Esophagus muscularis mucosa (tissue), 4 donors: ENCODE measurements around the gene CYTH3.

Experiments used
- EP300 ChIP-seq: sonication (generic); formaldehyde crosslinking; IDR thresholded peaks from one replicate; pipeline ENCODE4 v1.6.1; 2017; ENCODE audit warnings: antibody characterized with exemption
- POLR2A ChIP-seq: fragments of 450-650 bp; IDR thresholded peaks from one replicate; pipeline ENCODE4 v1.6.1; 2017; ENCODE audit warnings: antibody characterized with exemption, moderate library complexity, mild to moderate bottlenecking, low read depth
- POLR2AphosphoS5 ChIP-seq, 2 donors: sonication (generic); formaldehyde crosslinking; IDR thresholded peaks; one replicate each; pipeline ENCODE4 v1.6.1; 2017; ENCODE audit warnings: antibody characterized with exemption in 2 of 2
- TF ChIP-seq, protein P1 (sequence below), 3 experiments: fragments of 200-600 bp in 2 of 3; fragments of 450-650 bp in 1 of 3; sonication (generic) in 2 of 3; IDR thresholded peaks; one replicate each; pipeline ENCODE4 v1.5.1; 2017 to 2019; ENCODE audit warnings: antibody characterized with exemption in 3 of 3, mild to moderate bottlenecking in 2 of 3, moderate library complexity in 1 of 3

GRCh38 chr7:6181136-6181535 is 91.3 kb downstream of the CYTH3 start:
- TF ChIP-seq POLR2A (no peak), POLR2AphosphoS5 (IDR thresholded peaks at IDR 0.05) (no peak), EP300 (no peak)
- TF ChIP-seq, protein P1, sequence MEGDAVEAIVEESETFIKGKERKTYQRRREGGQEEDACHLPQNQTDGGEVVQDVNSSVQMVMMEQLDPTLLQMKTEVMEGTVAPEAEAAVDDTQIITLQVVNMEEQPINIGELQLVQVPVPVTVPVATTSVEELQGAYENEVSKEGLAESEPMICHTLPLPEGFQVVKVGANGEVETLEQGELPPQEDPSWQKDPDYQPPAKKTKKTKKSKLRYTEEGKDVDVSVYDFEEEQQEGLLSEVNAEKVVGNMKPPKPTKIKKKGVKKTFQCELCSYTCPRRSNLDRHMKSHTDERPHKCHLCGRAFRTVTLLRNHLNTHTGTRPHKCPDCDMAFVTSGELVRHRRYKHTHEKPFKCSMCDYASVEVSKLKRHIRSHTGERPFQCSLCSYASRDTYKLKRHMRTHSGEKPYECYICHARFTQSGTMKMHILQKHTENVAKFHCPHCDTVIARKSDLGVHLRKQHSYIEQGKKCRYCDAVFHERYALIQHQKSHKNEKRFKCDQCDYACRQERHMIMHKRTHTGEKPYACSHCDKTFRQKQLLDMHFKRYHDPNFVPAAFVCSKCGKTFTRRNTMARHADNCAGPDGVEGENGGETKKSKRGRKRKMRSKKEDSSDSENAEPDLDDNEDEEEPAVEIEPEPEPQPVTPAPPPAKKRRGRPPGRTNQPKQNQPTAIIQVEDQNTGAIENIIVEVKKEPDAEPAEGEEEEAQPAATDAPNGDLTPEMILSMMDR (IDR thresholded peaks at IDR 0.05): no peak
